Kidney (tissue), 14 donors: ENCODE data around the gene NEMP1. TPM values are rescaled to one million over a fixed set of nuclear protein-coding genes. Genes with fewer than 3 reads are reported as not detected.

Experiments
- DNase-seq, 5 donors: peaks; one replicate each; pipeline ENCODE4 v3.0.0-alpha.2; 2013 to 2020
- FAIRE-seq: peaks from 2 replicates; lab custom pipeline; 2012; peaks lifted over from hg19 to GRCh38; lab: Jason Lieb, UNC
- H3K27ac ChIP-seq, 2 donors: one replicate each; pipeline ENCODE4 v1.7.0; 2013; ENCODE audit warnings: low read depth in 2 of 2, low read length in 2 of 2, inconsistent platforms in 1 of 2
- H3K27me3 ChIP-seq: one replicate; pipeline ENCODE4 v1.7.1; 2013; ENCODE audit warnings: low read length, inconsistent platforms; ENCODE audit not compliant: control insufficient read depth, insufficient read depth
- H3K36me3 ChIP-seq, 3 donors: one replicate each; pipeline versions ENCODE4 v1.7.0 to v1.7.1; 2013; ENCODE audit warnings: low read length in 3 of 3, control low read depth in 1 of 3, inconsistent platforms in 1 of 3; ENCODE audit not compliant: insufficient read depth in 3 of 3, control insufficient read depth in 2 of 3
- H3K4me1 ChIP-seq, 3 donors: one replicate each; pipeline versions ENCODE4 v1.7.0 to v1.7.1; 2013; ENCODE audit warnings: low read length in 3 of 3, inconsistent platforms in 1 of 3, low read depth in 1 of 3; ENCODE audit not compliant: control insufficient read depth in 2 of 3, insufficient read depth in 2 of 3
- H3K4me3 ChIP-seq, 3 donors: one replicate each; pipeline versions ENCODE4 v1.7.0 to v1.8.1; 2013; ENCODE audit warnings: low read length in 3 of 3, control low read depth in 1 of 3, inconsistent platforms in 1 of 3
- H3K9ac ChIP-seq, 3 donors: one replicate each; pipeline versions ENCODE4 v1.7.0 to v1.7.1; 2013; ENCODE audit warnings: low read length in 3 of 3, control low read depth in 1 of 3, inconsistent platforms in 1 of 3
- H3K9me3 ChIP-seq, 3 donors: one replicate each; pipeline versions ENCODE4 v1.7.0 to v1.7.1; 2013; ENCODE audit warnings: low read length in 3 of 3, control low read depth in 1 of 3, inconsistent platforms in 1 of 3; ENCODE audit not compliant: control insufficient read depth in 2 of 3, insufficient read depth in 1 of 3
- CTCF ChIP-seq: IDR thresholded peaks from 3 replicates; pipeline ENCODE4 v1.5.1; 2012; ENCODE audit warnings: mild to moderate bottlenecking, moderate library complexity, borderline replicate concordance; ENCODE audit not compliant: insufficient read depth; ENCODE audit errors: extremely low read depth
- intact Hi-C: fragments of 100-400 bp; cut with DNase I; formaldehyde crosslinking; loops from one replicate; pipeline ENCODE4 v1.11.1; 2022
- polyA plus RNA-seq: library from polyadenylated mRNA; stranded (reverse); fragments of 350-450 nt; fragmentation: Illumina TruSeq; extraction: RNeasy Lipid Tissue Mini Kit (QIAGEN cat#74804); gene quantifications from one replicate; pipeline ENCODE4 v1.2.3, GENCODE V29; 2014; ENCODE audit warnings: low read depth, low replicate concordance; ENCODE audit not compliant: insufficient read depth
- total RNA-seq: library from RNA; stranded (reverse); fragmentation: NEBNext Ultra II Directional; extraction: Animal tissue kit (Norgen Biotek cat#: 25700); gene quantifications from one replicate; pipeline ENCODE4 v1.2.1, GENCODE V29; 2021
- donor health status: control.
- donor health status: control.
- donor health status: control.
- donor health status: control.
- donor health status: control.
- donor health status: DM: yes; HTN: yes; CAD: no.
- donor health status: Normal renal cell carcinoma (clear cell type).

Gene NEMP1
- total and polyA plus RNA-seq, 2 donors from 2014 or later: 2.1 to 10.3 TPM

- intact Hi-C loops: no loop called here
- H3K27ac ChIP-seq: no peak overlapping the region
- FAIRE-seq (no peak), DNase-seq (no peak)
- TF ChIP-seq CTCF: no peak
- H3K4me1 ChIP-seq: peaks cover 0 to 15% (median 8%) of the 10 kb centered on the region in 3 donors
- H3K9me3 ChIP-seq: no peaks in the 10 kb centered on the region
- peaks cover 0 to 29% (median 28%) of the 10 kb centered on the region in 3 donors for H3K36me3 ChIP-seq
- H3K9ac ChIP-seq: no peak overlapping the region
- H3K27me3 ChIP-seq: no peaks in the 10 kb centered on the region
- no peak overlapping the region for H3K4me3 ChIP-seq
Measured at GRCh38 chr12:57107456-57108155, 29.0 kb upstream of the NEMP1 start.

GRCh38 chr12:57106021-57106708 lies 27.6 kb upstream of the NEMP1 start:
- intact Hi-C loops: no loop called here

GRCh38 chr12:57105011-57105753 lies 26.6 kb upstream of the NEMP1 start:
- H3K9ac ChIP-seq: no peak overlapping the region
- no peak overlapping the region for H3K4me3 ChIP-seq
- intact Hi-C loops: no loop called here
- peaks cover under 1 to 32% (median 29%) of the 10 kb centered on the region in 3 donors for H3K36me3 ChIP-seq
- no peak for DNase-seq
- no peak for FAIRE-seq
- H3K4me1 ChIP-seq: peaks cover 0 to 15% (median 8%) of the 10 kb centered on the region in 3 donors
- no peak overlapping the region for H3K27ac ChIP-seq
- no peaks in the 10 kb centered on the region for H3K9me3 ChIP-seq
- no peaks in the 10 kb centered on the region for H3K27me3 ChIP-seq
- TF ChIP-seq CTCF: no peak

More at GRCh38 chr12:57106021-57106708, 27.6 kb upstream of the NEMP1 start:
- Histone ChIP-seq H3K27me3 (no peaks in the 10 kb centered on the region), H3K9ac (no peak overlapping the region), H3K9me3 (no peaks in the 10 kb centered on the region), H3K27ac (no peak overlapping the region), H3K36me3 (peaks cover 0 to 31% (median 29%) of the 10 kb centered on the region in 3 donors), H3K4me3 (no peak overlapping the region), H3K4me1 (peaks cover 0 to 15% (median 8%) of the 10 kb centered on the region in 3 donors)
- no peak for DNase-seq
- no peak for FAIRE-seq
- TF ChIP-seq CTCF: no peak
